Measurements from ENCODE around the gene BMP5. TPM values are rescaled to one million over a fixed set of nuclear protein-coding genes. Genes with fewer than 3 reads are reported as not detected.
A peak's percentile ranks its signal among the peaks of the same experiment; 100 is the strongest.

BMP5 gene
- total RNA-seq, 1 donor from 2014 or later: 0.50 TPM

- H3K27me3 Mint-ChIP-seq (ENCODE audit: low read depth, unreplicated experiment): no peaks in the 10 kb centered on the region
Measured at GRCh38 chr6:55705451-55706440, 169.6 kb downstream of the BMP5 start.

DNA sequence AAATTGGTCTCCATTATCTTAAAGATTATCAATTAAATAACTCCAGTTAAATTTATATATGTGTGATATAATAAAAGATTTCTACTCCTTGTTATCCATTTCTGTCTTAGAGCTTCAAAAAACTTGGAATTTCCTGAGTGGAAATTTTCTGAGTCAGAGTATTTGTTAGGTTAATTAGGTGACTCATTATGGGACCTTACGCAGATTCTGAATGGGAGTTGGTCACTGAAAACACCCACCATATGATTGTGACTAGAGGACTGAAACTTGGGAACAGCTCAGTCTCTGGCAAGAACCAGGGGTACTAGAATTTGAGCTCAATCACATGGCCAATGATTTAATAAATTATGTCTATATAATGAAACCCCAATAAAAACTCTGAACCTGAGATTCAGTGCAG lies 171.0 kb downstream of the BMP5 start:
- H3K9ac ChIP-seq (ENCODE audit: low read length): no peak overlapping the region
- no peak overlapping the region for H3K4me3 ChIP-seq (ENCODE audit: insufficient read depth, low read depth, low read length)
- TF ChIP-seq, protein P1, sequence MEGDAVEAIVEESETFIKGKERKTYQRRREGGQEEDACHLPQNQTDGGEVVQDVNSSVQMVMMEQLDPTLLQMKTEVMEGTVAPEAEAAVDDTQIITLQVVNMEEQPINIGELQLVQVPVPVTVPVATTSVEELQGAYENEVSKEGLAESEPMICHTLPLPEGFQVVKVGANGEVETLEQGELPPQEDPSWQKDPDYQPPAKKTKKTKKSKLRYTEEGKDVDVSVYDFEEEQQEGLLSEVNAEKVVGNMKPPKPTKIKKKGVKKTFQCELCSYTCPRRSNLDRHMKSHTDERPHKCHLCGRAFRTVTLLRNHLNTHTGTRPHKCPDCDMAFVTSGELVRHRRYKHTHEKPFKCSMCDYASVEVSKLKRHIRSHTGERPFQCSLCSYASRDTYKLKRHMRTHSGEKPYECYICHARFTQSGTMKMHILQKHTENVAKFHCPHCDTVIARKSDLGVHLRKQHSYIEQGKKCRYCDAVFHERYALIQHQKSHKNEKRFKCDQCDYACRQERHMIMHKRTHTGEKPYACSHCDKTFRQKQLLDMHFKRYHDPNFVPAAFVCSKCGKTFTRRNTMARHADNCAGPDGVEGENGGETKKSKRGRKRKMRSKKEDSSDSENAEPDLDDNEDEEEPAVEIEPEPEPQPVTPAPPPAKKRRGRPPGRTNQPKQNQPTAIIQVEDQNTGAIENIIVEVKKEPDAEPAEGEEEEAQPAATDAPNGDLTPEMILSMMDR (IDR thresholded peaks at IDR 0.05; ENCODE audit: insufficient read depth, low read depth, low read length): no peak
- no peak for TF ChIP-seq EZH2 (IDR thresholded peaks at IDR 0.05; ENCODE audit: insufficient read depth, low read length)
- no peak overlapping the region for H3K4me2 ChIP-seq (ENCODE audit: low read length)
- H2AFZ ChIP-seq (ENCODE audit: low read depth, low read length): no peak overlapping the region
- no peaks in the 10 kb centered on the region for H3K4me1 Mint-ChIP-seq (ENCODE audit: low read depth, unreplicated experiment)
- H3K9me3 ChIP-seq (ENCODE audit: insufficient read depth, low read depth, low read length): no peaks in the 10 kb centered on the region
- H3K79me2 ChIP-seq (ENCODE audit: insufficient read depth, low read length): no peaks in the 10 kb centered on the region
- peak; percentile 75 for DNase-seq (ENCODE audit: low read depth)
- H3K4me1 ChIP-seq (ENCODE audit: insufficient read depth, low read length): peaks cover 5% of the 10 kb centered on the region
- H3K9me3 Mint-ChIP-seq (ENCODE audit: unreplicated experiment): peaks cover 3% of the 10 kb centered on the region
- no peak overlapping the region for H3K4me3 Mint-ChIP-seq (ENCODE audit: unreplicated experiment)
- no peaks in the 10 kb centered on the region for H3K36me3 ChIP-seq (ENCODE audit: insufficient read depth, low read length)
- H3K27me3 Mint-ChIP-seq (ENCODE audit: low read depth, unreplicated experiment): no peaks in the 10 kb centered on the region
- no peaks in the 10 kb centered on the region for H3K27me3 ChIP-seq (ENCODE audit: insufficient read depth, low read length)
- no peak overlapping the region for H3K27ac Mint-ChIP-seq (ENCODE audit: unreplicated experiment)
- no peaks in the 10 kb centered on the region for H3K36me3 Mint-ChIP-seq (ENCODE audit: low read depth, unreplicated experiment)
- H4K20me1 ChIP-seq (ENCODE audit: insufficient read depth, low read length): no peaks in the 10 kb centered on the region
- peak overlapping the region; percentile 52 for H3K27ac ChIP-seq (ENCODE audit: low read depth, low read length)
- no peak for FAIRE-seq

More at GRCh38 chr6:55705451-55706440, 169.6 kb downstream of the BMP5 start:
- Mint-ChIP-seq H3K36me3 (ENCODE audit: low read depth, unreplicated experiment) (no peaks in the 10 kb centered on the region), H3K27ac (ENCODE audit: unreplicated experiment) (no peak overlapping the region), H3K4me1 (ENCODE audit: low read depth, unreplicated experiment) (no peaks in the 10 kb centered on the region), H3K9me3 (ENCODE audit: unreplicated experiment) (peaks cover 3% of the 10 kb centered on the region), H3K4me3 (ENCODE audit: unreplicated experiment) (no peak overlapping the region)
- H3K27ac ChIP-seq (ENCODE audit: low read depth, low read length): no peak overlapping the region
- no peak overlapping the region for H3K4me3 ChIP-seq (ENCODE audit: insufficient read depth, low read depth, low read length)
- H3K27me3 ChIP-seq (ENCODE audit: insufficient read depth, low read length): no peaks in the 10 kb centered on the region
- H3K4me1 ChIP-seq (ENCODE audit: insufficient read depth, low read length): peaks cover 5% of the 10 kb centered on the region
- no peaks in the 10 kb centered on the region for H3K79me2 ChIP-seq (ENCODE audit: insufficient read depth, low read length)
- TF ChIP-seq EZH2 (IDR thresholded peaks at IDR 0.05; ENCODE audit: insufficient read depth, low read length): no peak
- TF ChIP-seq, protein P1 (IDR thresholded peaks at IDR 0.05; ENCODE audit: insufficient read depth, low read depth, low read length): no peak
- no peak overlapping the region for H2AFZ ChIP-seq (ENCODE audit: low read depth, low read length)
- no peak overlapping the region for H3K9ac ChIP-seq (ENCODE audit: low read length)
- FAIRE-seq: no peak
- no peaks in the 10 kb centered on the region for H3K36me3 ChIP-seq (ENCODE audit: insufficient read depth, low read length)
- H3K4me2 ChIP-seq (ENCODE audit: low read length): no peak overlapping the region
- H4K20me1 ChIP-seq (ENCODE audit: insufficient read depth, low read length): no peaks in the 10 kb centered on the region
- no peak for DNase-seq (ENCODE audit: low read depth)
- no peaks in the 10 kb centered on the region for H3K9me3 ChIP-seq (ENCODE audit: insufficient read depth, low read depth, low read length)
